NCI-H146 (cell line): Measurements from ENCODE around the gene SPRR1A.

Source experiments
- DNase-seq: peaks from one replicate; lab custom pipeline; 2025; lab: John Stamatoyannopoulos, UW

Gene SPRR1A

GRCh38 chr1:153030895-153031294 lies 47.0 kb downstream of the SPRR1A start, which contains the start of gene SPRR1B:
Gene SPRR1B, plus strand, starts transcription at chr1:153031203. Its CDS starts 1,143 bp downstream, at chr1:153032346.
- DNase-seq: no peak

GRCh38 chr1:153032073-153032472 lies 48.2 kb downstream of the SPRR1A start:
- no peak for DNase-seq

GRCh38 chr1:153032677-153033308 lies 48.9 kb downstream of the SPRR1A start:
- no peak for DNase-seq

- no peak for DNase-seq
These were observed 51.3 kb downstream of the SPRR1A start for GRCh38 chr1:153035211-153035610.
